Measurements from ENCODE around the gene CCKAR. TPM values are rescaled to one million over a fixed set of nuclear protein-coding genes. Genes with fewer than 3 reads are reported as not detected.

Gene CCKAR
- polyA plus RNA-seq, 1 donor (not counting 4 experiments of a cell fraction or from before 2014, with no cell fraction given): not detected

GRCh38 chr4:26463386-26463785 lies 26.9 kb downstream of the CCKAR start:
- H3K9me1 ChIP-seq (ENCODE audit: control insufficient read depth, extremely low read depth, insufficient read depth, low read length): peaks cover 3% of the 10 kb centered on the region
- H2AFZ ChIP-seq (ENCODE audit: control insufficient read depth, low read length): no peak overlapping the region
- no peaks in the 10 kb centered on the region for H3K4me1 ChIP-seq (ENCODE audit: control insufficient read depth, extremely low read depth, insufficient read depth, low read length)
- no peaks in the 10 kb centered on the region for H3K36me3 ChIP-seq (ENCODE audit: control insufficient read depth in 2 of 2, extremely low read depth in 1 of 2, insufficient read depth in 2 of 2, low read length in 2 of 2)
- H4K20me1 ChIP-seq (ENCODE audit: control insufficient read depth, extremely low read depth, insufficient read depth, low read length): no peaks in the 10 kb centered on the region
- no peak overlapping the region for H3K9ac ChIP-seq (ENCODE audit: control insufficient read depth, extremely low read depth, insufficient read depth, low read length)
- H3K27me3 ChIP-seq (ENCODE audit: control insufficient read depth, extremely low read depth, insufficient read depth, low read length): no peaks in the 10 kb centered on the region
- FAIRE-seq (no peak), DNase-seq (ENCODE audit: low read depth, low spot score) (no peak)
- dilution Hi-C loops (cut with MboI; ENCODE audit: extremely low pct_ligation_motif_present, low sequenced_read_pairs): no loop called here
- H3K4me3 ChIP-seq (ENCODE audit: control insufficient read depth in 2 of 3, extremely low read depth in 1 of 3, insufficient read depth in 2 of 3, low read depth in 1 of 3, low read length in 3 of 3): no peak overlapping the region
- no peak overlapping the region for H3K27ac ChIP-seq (ENCODE audit: control insufficient read depth, insufficient read depth, low read length)
- H3K9me3 ChIP-seq (ENCODE audit: control insufficient read depth, low read depth, low read length): no peaks in the 10 kb centered on the region
- H3K79me2 ChIP-seq (ENCODE audit: control insufficient read depth, insufficient read depth, low read length): no peaks in the 10 kb centered on the region
- H3K4me2 ChIP-seq (ENCODE audit: control insufficient read depth, extremely low read depth, insufficient read depth, low read depth, low read length): no peak overlapping the region
- TF ChIP-seq CTCF (optimal IDR thresholded peaks at IDR 0.05 in 1 of 3, IDR thresholded peaks at IDR 0.05 in 1 of 3, conservative IDR thresholded peaks at IDR 0.05 in 1 of 3; ENCODE audit: extremely low read depth in 1 of 3, insufficient read depth in 2 of 3, low read length in 3 of 3) (no peak), EZH2 (IDR thresholded peaks at IDR 0.05; ENCODE audit: low read length) (no peak)

GRCh38 chr4:26462874-26463273 lies 27.4 kb downstream of the CCKAR start:
- TF ChIP-seq CTCF (optimal IDR thresholded peaks at IDR 0.05 in 1 of 3, IDR thresholded peaks at IDR 0.05 in 1 of 3, conservative IDR thresholded peaks at IDR 0.05 in 1 of 3; ENCODE audit: extremely low read depth in 1 of 3, insufficient read depth in 2 of 3, low read length in 3 of 3) (no peak), EZH2 (IDR thresholded peaks at IDR 0.05; ENCODE audit: low read length) (no peak)
- Histone ChIP-seq H3K4me3 (ENCODE audit: control insufficient read depth in 2 of 3, extremely low read depth in 1 of 3, insufficient read depth in 2 of 3, low read depth in 1 of 3, low read length in 3 of 3) (no peak overlapping the region), H4K20me1 (ENCODE audit: control insufficient read depth, extremely low read depth, insufficient read depth, low read length) (no peaks in the 10 kb centered on the region), H3K9me1 (ENCODE audit: control insufficient read depth, extremely low read depth, insufficient read depth, low read length) (peaks cover 3% of the 10 kb centered on the region), H3K27ac (ENCODE audit: control insufficient read depth, insufficient read depth, low read length) (no peak overlapping the region), H3K4me2 (ENCODE audit: control insufficient read depth, extremely low read depth, insufficient read depth, low read depth, low read length) (no peak overlapping the region), H3K4me1 (ENCODE audit: control insufficient read depth, extremely low read depth, insufficient read depth, low read length) (no peaks in the 10 kb centered on the region), H3K36me3 (ENCODE audit: control insufficient read depth in 2 of 2, extremely low read depth in 1 of 2, insufficient read depth in 2 of 2, low read length in 2 of 2) (no peaks in the 10 kb centered on the region), H3K79me2 (ENCODE audit: control insufficient read depth, insufficient read depth, low read length) (no peaks in the 10 kb centered on the region), H3K27me3 (ENCODE audit: control insufficient read depth, extremely low read depth, insufficient read depth, low read length) (no peaks in the 10 kb centered on the region), H3K9me3 (ENCODE audit: control insufficient read depth, low read depth, low read length) (no peaks in the 10 kb centered on the region), H3K9ac (ENCODE audit: control insufficient read depth, extremely low read depth, insufficient read depth, low read length) (no peak overlapping the region), H2AFZ (ENCODE audit: control insufficient read depth, low read length) (no peak overlapping the region)
- dilution Hi-C loops (cut with MboI; ENCODE audit: extremely low pct_ligation_motif_present, low sequenced_read_pairs): no loop called here
- DNase-seq (ENCODE audit: low read depth, low spot score) (no peak), FAIRE-seq (no peak)
